Kidney epithelial cell (primary cell): ENCODE measurements around the gene ZMPSTE24. TPM values are rescaled to one million over a fixed set of nuclear protein-coding genes. Genes with fewer than 3 reads are reported as not detected.

ENCODE experiments used
- DNase-seq: peaks from one replicate; pipeline ENCODE4 v3.0.0-alpha.2; 2010; ENCODE audit warnings: low read depth
- H3K27me3 ChIP-seq: 2 replicates; pipeline ENCODE4 v1.6.0; 2011; ENCODE audit warnings: low read length; ENCODE audit not compliant: control insufficient read depth, insufficient read depth
- H3K36me3 ChIP-seq: 2 replicates; pipeline ENCODE4 v1.5.1; 2011; ENCODE audit warnings: low read length; ENCODE audit not compliant: control insufficient read depth, insufficient read depth
- H3K4me3 ChIP-seq: 2 replicates; pipeline ENCODE4 v1.5.1; 2011; ENCODE audit warnings: low read depth, mild to moderate bottlenecking, control low read depth, low read length
- total RNA-seq: library from RNA; depleted of rRNA; stranded (reverse); fragments of >200 nt; gene quantifications from 2 replicates; pipeline ENCODE4 v1.2.3, GENCODE V29; 2015
- TF ChIP-seq, protein P1 (sequence below): IDR thresholded peaks from 2 replicates; pipeline ENCODE4 v1.5.1; 2011; ENCODE audit warnings: mild to moderate bottlenecking, moderate library complexity, low read length, control low read depth, inconsistent platforms; ENCODE audit not compliant: insufficient read depth, poor library complexity, severe bottlenecking

Gene ZMPSTE24
- total RNA-seq, 1 donor from 2014 or later: 56.3 TPM

GRCh38 chr1:40244138-40244744, 13.8 kb upstream of the ZMPSTE24 start:
- Histone ChIP-seq H3K4me3 (no peak overlapping the region), H3K36me3 (no peaks in the 10 kb centered on the region), H3K27me3 (no peaks in the 10 kb centered on the region)
- TF ChIP-seq, protein P1, sequence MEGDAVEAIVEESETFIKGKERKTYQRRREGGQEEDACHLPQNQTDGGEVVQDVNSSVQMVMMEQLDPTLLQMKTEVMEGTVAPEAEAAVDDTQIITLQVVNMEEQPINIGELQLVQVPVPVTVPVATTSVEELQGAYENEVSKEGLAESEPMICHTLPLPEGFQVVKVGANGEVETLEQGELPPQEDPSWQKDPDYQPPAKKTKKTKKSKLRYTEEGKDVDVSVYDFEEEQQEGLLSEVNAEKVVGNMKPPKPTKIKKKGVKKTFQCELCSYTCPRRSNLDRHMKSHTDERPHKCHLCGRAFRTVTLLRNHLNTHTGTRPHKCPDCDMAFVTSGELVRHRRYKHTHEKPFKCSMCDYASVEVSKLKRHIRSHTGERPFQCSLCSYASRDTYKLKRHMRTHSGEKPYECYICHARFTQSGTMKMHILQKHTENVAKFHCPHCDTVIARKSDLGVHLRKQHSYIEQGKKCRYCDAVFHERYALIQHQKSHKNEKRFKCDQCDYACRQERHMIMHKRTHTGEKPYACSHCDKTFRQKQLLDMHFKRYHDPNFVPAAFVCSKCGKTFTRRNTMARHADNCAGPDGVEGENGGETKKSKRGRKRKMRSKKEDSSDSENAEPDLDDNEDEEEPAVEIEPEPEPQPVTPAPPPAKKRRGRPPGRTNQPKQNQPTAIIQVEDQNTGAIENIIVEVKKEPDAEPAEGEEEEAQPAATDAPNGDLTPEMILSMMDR: no peak
- no peak for DNase-seq

- TF ChIP-seq, protein P1: no peak
- no peak for DNase-seq
These were observed 12.3 kb upstream of the ZMPSTE24 start for GRCh38 chr1:40245686-40246085.

GRCh38 chr1:40247655-40248054, 10.4 kb upstream of the ZMPSTE24 start, which contains the start of gene TMCO2:
TMCO2 (plus strand) TSS chr1:40247937; CDS start chr1:40247994, 57 bp downstream.
- TF ChIP-seq, protein P1: no peak
- DNase-seq: no peak
- H3K4me3 ChIP-seq: no peak within 1 kb of the TSS
- no peaks in the 10 kb centered on the region for H3K36me3 ChIP-seq
- no peaks in the 10 kb centered on the region for H3K27me3 ChIP-seq

More at GRCh38 chr1:40245686-40246085, 12.3 kb upstream of the ZMPSTE24 start:
- Histone ChIP-seq H3K4me3 (no peak overlapping the region), H3K27me3 (no peaks in the 10 kb centered on the region), H3K36me3 (no peaks in the 10 kb centered on the region)

- H3K27me3 ChIP-seq: no peaks in the 10 kb centered on the region
- no peak overlapping the region for H3K4me3 ChIP-seq
- DNase-seq: no peak
- H3K36me3 ChIP-seq: no peaks in the 10 kb centered on the region
- TF ChIP-seq, protein P1: no peak
These were observed 9.6 kb upstream of the ZMPSTE24 start for GRCh38 chr1:40248412-40248811.

GRCh38 chr1:40251456-40251855, 6.6 kb upstream of the ZMPSTE24 start:
- TF ChIP-seq, protein P1: no peak
- no peak for DNase-seq
- Histone ChIP-seq H3K27me3 (no peaks in the 10 kb centered on the region), H3K36me3 (no peaks in the 10 kb centered on the region), H3K4me3 (no peak overlapping the region)

- no peak overlapping the region for H3K4me3 ChIP-seq
- TF ChIP-seq, protein P1: no peak
- no peaks in the 10 kb centered on the region for H3K27me3 ChIP-seq
- H3K36me3 ChIP-seq: no peaks in the 10 kb centered on the region
- no peak for DNase-seq
These were observed 5.4 kb upstream of the ZMPSTE24 start for GRCh38 chr1:40252601-40253000.
